Measurements from ENCODE around the gene HOXA2. TPM values are rescaled to one million over a fixed set of nuclear protein-coding genes. Genes with fewer than 3 reads are reported as not detected.

HOXA2 gene
- total RNA-seq, 2 experiments from 2014 or later, result 0.25 to 0.42 TPM

GRCh38 chr7:27062946-27063345 lies 39.5 kb downstream of the HOXA2 start:
- intact Hi-C loops (cut with micrococcal nuclease; ENCODE audit: unreplicated experiment), result no loop called here
- no peak for DNase-seq (ENCODE audit: low spot score)
- H3K4me2 ChIP-seq (ENCODE audit: low read length), result no peak overlapping the region
- no peak overlapping the region for H2AFZ ChIP-seq (ENCODE audit: low read length)
- TF ChIP-seq CTCF (conservative IDR thresholded peaks at IDR 0.05; ENCODE audit: low read length) (no peak), EZH2phosphoT487 (IDR thresholded peaks at IDR 0.05; ENCODE audit: borderline replicate concordance, low read depth, low read length) (no peak)
- no peaks in the 10 kb centered on the region for H3K9me3 ChIP-seq (ENCODE audit: low read length)
- no peaks in the 10 kb centered on the region for H4K20me1 ChIP-seq (ENCODE audit: insufficient read depth, low read length)
- ChIA-PET CTCF (ENCODE audit: unreplicated experiment) (no interaction called here), POLR2A (interaction anchor here (1.1 kb wide), 1 partner anchor 21 kb away, joined by 3 read pairs; no protein-coding TSS in a partner anchor)
- H3K79me2 ChIP-seq (ENCODE audit: insufficient read depth, low read depth, low read length), result no peaks in the 10 kb centered on the region
- no peaks in the 10 kb centered on the region for H3K36me3 ChIP-seq (ENCODE audit: insufficient read depth, low read length)
- H3K9me2 ChIP-seq (ENCODE audit: insufficient read depth, low read length), result no peaks in the 10 kb centered on the region
- H3K4me3 ChIP-seq (ENCODE audit: low read depth, low read length, poor library complexity, severe bottlenecking), result no peak overlapping the region
- no peak overlapping the region for H3K27ac ChIP-seq (ENCODE audit: low read depth, low read length, poor library complexity, severe bottlenecking)
- H3K4me1 ChIP-seq (ENCODE audit: insufficient read depth, low read length, poor library complexity, severe bottlenecking), result no peaks in the 10 kb centered on the region
- no TSS peak for BruUV-seq (replicated peaks)

GRCh38 chr7:27053153-27053552 lies 49.3 kb downstream of the HOXA2 start:
- Histone ChIP-seq H3K36me3 (ENCODE audit: insufficient read depth, low read length) (no peaks in the 10 kb centered on the region), H3K9me2 (ENCODE audit: insufficient read depth, low read length) (no peaks in the 10 kb centered on the region), H3K79me2 (ENCODE audit: insufficient read depth, low read depth, low read length) (no peaks in the 10 kb centered on the region), H3K4me1 (ENCODE audit: insufficient read depth, low read length, poor library complexity, severe bottlenecking) (no peaks in the 10 kb centered on the region), H3K4me2 (ENCODE audit: low read length) (no peak overlapping the region), H3K27ac (ENCODE audit: low read depth, low read length, poor library complexity, severe bottlenecking) (no peak overlapping the region), H2AFZ (ENCODE audit: low read length) (no peak overlapping the region), H3K4me3 (ENCODE audit: low read depth, low read length, poor library complexity, severe bottlenecking) (no peak overlapping the region), H4K20me1 (ENCODE audit: insufficient read depth, low read length) (no peaks in the 10 kb centered on the region), H3K9me3 (ENCODE audit: low read length) (no peaks in the 10 kb centered on the region)
- POLR2A ChIA-PET, result interaction anchor here (0.9 kb wide), 1 partner anchor 963 kb away, joined by 3 read pairs; no protein-coding TSS in a partner anchor
- DNase-seq (ENCODE audit: low spot score), result no peak
- BruUV-seq (replicated peaks), result no TSS peak
- CTCF ChIA-PET (ENCODE audit: unreplicated experiment), result no interaction called here
- TF ChIP-seq CTCF (conservative IDR thresholded peaks at IDR 0.05; ENCODE audit: low read length) (no peak), EZH2phosphoT487 (IDR thresholded peaks at IDR 0.05; ENCODE audit: borderline replicate concordance, low read depth, low read length) (no peak)
- intact Hi-C loops (cut with micrococcal nuclease; ENCODE audit: unreplicated experiment), result no loop called here

- Histone ChIP-seq H3K9me2 (ENCODE audit: insufficient read depth, low read length) (no peaks in the 10 kb centered on the region), H3K36me3 (ENCODE audit: insufficient read depth, low read length) (no peaks in the 10 kb centered on the region), H3K79me2 (ENCODE audit: insufficient read depth, low read depth, low read length) (no peaks in the 10 kb centered on the region), H4K20me1 (ENCODE audit: insufficient read depth, low read length) (no peaks in the 10 kb centered on the region), H2AFZ (ENCODE audit: low read length) (no peak overlapping the region), H3K4me3 (ENCODE audit: low read depth, low read length, poor library complexity, severe bottlenecking) (no peak overlapping the region), H3K27ac (ENCODE audit: low read depth, low read length, poor library complexity, severe bottlenecking) (no peak overlapping the region), H3K9me3 (ENCODE audit: low read length) (no peaks in the 10 kb centered on the region), H3K4me1 (ENCODE audit: insufficient read depth, low read length, poor library complexity, severe bottlenecking) (no peaks in the 10 kb centered on the region), H3K4me2 (ENCODE audit: low read length) (no peak overlapping the region)
- intact Hi-C loops (cut with micrococcal nuclease; ENCODE audit: unreplicated experiment), result no loop called here
- DNase-seq (ENCODE audit: low spot score), result no peak
- BruUV-seq (replicated peaks), result no TSS peak
- ChIA-PET CTCF (ENCODE audit: unreplicated experiment) (no interaction called here), POLR2A (interaction anchor here (0.7 to 0.9 kb wide), 2 partner anchors 10 to 139 kb away, joined by 3 to 7 read pairs; no protein-coding TSS in a partner anchor)
- no peak for TF ChIP-seq CTCF (conservative IDR thresholded peaks at IDR 0.05; ENCODE audit: low read length)
Measured at GRCh38 chr7:27051451-27051850, 51.0 kb downstream of the HOXA2 start.

Small RNA genes lying within 50 kb of the gene (small RNA-seq; reads per million reads assigned to genes)
- gene AC004080.5, result not detected
- gene RF01977, result not detected

Other genes with a start within 250 kb of the HOXA2 start
- gene SKAP2, start 238.1 kb downstream of the HOXA2 start, total RNA-seq (2014; rRNA removed; shearing (Covaris generic)), result 10.9 and 15.5 TPM in 2 replicates
- gene SKAP2, start 238.1 kb downstream of the HOXA2 start, total RNA-seq (2022), result 54.8 and 67.9 TPM in 2 replicates
- gene HOXA1, start 6.7 kb downstream of the HOXA2 start, total RNA-seq (2014; rRNA removed; shearing (Covaris generic)), result 1.6 and 3.0 TPM in 2 replicates
- gene HOXA1, start 6.7 kb downstream of the HOXA2 start, total RNA-seq (2022), result 7.2 and 8.2 TPM in 2 replicates
- gene HOXA4, start 28.1 kb upstream of the HOXA2 start, total RNA-seq (2014; rRNA removed; shearing (Covaris generic)), result 0.75 TPM in 1 of 2 replicates, not detected in the other
- gene HOXA4, start 28.1 kb upstream of the HOXA2 start, total RNA-seq (2022), result 1.6 and 2.0 TPM in 2 replicates
- gene HOXA5, start 41.0 kb upstream of the HOXA2 start, total RNA-seq (2014; rRNA removed; shearing (Covaris generic)), result 3.4 and 17.5 TPM in 2 replicates
- gene HOXA5, start 41.0 kb upstream of the HOXA2 start, total RNA-seq (2022), result 7.4 and 7.9 TPM in 2 replicates
- gene HOXA6, start 45.1 kb upstream of the HOXA2 start, total RNA-seq (2014; rRNA removed; shearing (Covaris generic)), result 4.1 and 6.7 TPM in 2 replicates
- gene HOXA6, start 45.1 kb upstream of the HOXA2 start, total RNA-seq (2022), result 10.2 and 12.0 TPM in 2 replicates
- 0.41 TPM in 1 of 2 replicates, not detected in the other for gene HOXA3, start 49.9 kb upstream of the HOXA2 start, total RNA-seq (2014; rRNA removed; shearing (Covaris generic))
- 2.6 and 2.7 TPM in 2 replicates for gene HOXA3, start 49.9 kb upstream of the HOXA2 start, total RNA-seq (2022)
- 4.1 and 6.0 TPM in 2 replicates for gene HOXA7, start 54.0 kb upstream of the HOXA2 start, total RNA-seq (2014; rRNA removed; shearing (Covaris generic))
- gene HOXA7, start 54.0 kb upstream of the HOXA2 start, total RNA-seq (2022), result 0.42 and 1.2 TPM in 2 replicates
- gene HOXA9, start 62.9 kb upstream of the HOXA2 start, total RNA-seq (2014; rRNA removed; shearing (Covaris generic)), result not detected in 2 replicates
- gene HOXA9, start 62.9 kb upstream of the HOXA2 start, total RNA-seq (2022), result not detected in 2 replicates
- not detected in 2 replicates for gene HOXA10, start 71.6 kb upstream of the HOXA2 start, total RNA-seq (2014; rRNA removed; shearing (Covaris generic))
- gene HOXA10, start 71.6 kb upstream of the HOXA2 start, total RNA-seq (2022), result not detected in 2 replicates
- not detected in 2 replicates for gene HOXA11, start 82.5 kb upstream of the HOXA2 start, total RNA-seq (2014; rRNA removed; shearing (Covaris generic))
- not detected in 2 replicates for gene HOXA11, start 82.5 kb upstream of the HOXA2 start, total RNA-seq (2022)
- 0.15 and 0.54 TPM in 2 replicates for gene HOXA13, start 97.4 kb upstream of the HOXA2 start, total RNA-seq (2014; rRNA removed; shearing (Covaris generic))
- 0.18 and 0.32 TPM in 2 replicates for gene HOXA13, start 97.4 kb upstream of the HOXA2 start, total RNA-seq (2022)
- not detected in 2 replicates for gene EVX1, start 140.1 kb upstream of the HOXA2 start, total RNA-seq (2014; rRNA removed; shearing (Covaris generic))
- gene EVX1, start 140.1 kb upstream of the HOXA2 start, total RNA-seq (2022), result not detected in 2 replicates

All from OCI-LY7 (cell line).